ENCODE results near the gene C13orf46.

DNA sequence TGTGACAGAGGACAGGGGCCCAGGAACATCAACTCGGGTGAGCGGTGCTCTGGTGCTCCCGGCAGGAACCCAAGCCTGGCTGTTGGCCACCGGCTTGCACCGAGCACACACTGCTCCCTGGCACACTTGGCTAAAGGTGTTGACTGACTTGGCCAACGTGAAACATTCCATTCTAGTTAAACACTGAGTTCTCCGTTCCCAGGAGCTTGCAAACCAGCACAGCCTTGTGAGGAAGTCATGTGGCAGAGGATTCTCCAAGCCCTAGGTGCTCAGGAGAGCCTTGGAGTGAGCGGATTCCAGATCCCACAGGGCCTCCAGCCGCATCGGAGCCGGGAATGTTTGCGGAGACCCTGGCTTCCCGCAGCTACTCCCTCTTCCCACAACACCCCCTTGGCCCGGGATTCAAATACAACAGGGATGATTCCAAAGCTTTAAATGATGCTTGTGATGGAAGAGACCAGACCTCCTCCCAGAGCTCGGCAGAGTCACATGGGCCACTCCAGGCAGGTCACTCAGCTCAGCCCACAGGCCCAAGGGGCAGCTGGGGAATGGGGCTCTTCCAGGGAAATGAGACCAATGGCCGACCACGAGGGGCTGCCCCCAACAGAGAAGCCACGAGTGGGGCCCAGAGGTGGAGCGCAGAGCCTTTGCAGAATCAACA, 2.9 kb downstream of the C13orf46 start:
- TF ChIP-seq, protein P1, sequence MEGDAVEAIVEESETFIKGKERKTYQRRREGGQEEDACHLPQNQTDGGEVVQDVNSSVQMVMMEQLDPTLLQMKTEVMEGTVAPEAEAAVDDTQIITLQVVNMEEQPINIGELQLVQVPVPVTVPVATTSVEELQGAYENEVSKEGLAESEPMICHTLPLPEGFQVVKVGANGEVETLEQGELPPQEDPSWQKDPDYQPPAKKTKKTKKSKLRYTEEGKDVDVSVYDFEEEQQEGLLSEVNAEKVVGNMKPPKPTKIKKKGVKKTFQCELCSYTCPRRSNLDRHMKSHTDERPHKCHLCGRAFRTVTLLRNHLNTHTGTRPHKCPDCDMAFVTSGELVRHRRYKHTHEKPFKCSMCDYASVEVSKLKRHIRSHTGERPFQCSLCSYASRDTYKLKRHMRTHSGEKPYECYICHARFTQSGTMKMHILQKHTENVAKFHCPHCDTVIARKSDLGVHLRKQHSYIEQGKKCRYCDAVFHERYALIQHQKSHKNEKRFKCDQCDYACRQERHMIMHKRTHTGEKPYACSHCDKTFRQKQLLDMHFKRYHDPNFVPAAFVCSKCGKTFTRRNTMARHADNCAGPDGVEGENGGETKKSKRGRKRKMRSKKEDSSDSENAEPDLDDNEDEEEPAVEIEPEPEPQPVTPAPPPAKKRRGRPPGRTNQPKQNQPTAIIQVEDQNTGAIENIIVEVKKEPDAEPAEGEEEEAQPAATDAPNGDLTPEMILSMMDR (IDR thresholded peaks at IDR 0.05 in 8 of 11, conservative IDR thresholded peaks at IDR 0.05 in 3 of 11) = no peak
- TF ChIP-seq POLR2AphosphoS5 (IDR thresholded peaks at IDR 0.05) = no peak
